HG03108 (cell line): ENCODE data around the gene VPREB1.
"Not testable (repeated sequence)": the region's sequence is repeated elsewhere in the genome, so short reads cannot be mapped to it uniquely, and the experiment has no call there.

Experiments used
- ATAC-seq: cut with Tn5 transposase; IDR thresholded peaks from one replicate; pipeline ENCODE4 v1.9.1; 2021; ENCODE audit warnings: moderate library complexity; ENCODE audit not compliant: unreplicated experiment

The VPREB1 gene

DNA sequence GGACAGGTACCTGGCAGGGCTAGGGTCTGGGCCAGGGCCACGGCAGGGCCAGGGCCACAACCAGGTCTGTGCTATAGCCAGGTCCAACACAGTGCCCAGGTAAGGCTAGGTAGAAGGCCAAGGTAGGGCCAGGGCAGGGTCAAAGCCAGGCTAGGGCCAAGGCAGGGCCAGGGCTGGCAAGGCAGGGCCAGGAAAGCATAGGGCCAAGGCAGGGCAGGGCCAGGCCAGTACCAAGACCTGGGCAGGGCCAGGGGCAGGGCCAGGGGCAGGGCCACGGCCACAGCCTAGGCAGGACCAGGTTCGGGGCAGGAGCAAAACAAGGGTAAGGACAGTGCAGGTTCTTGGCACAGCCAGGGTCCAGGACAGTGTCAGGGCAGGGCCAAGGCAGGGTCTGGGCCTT, 48.1 kb downstream of the VPREB1 start:
- ATAC-seq: not testable (repeated sequence)

DNA sequence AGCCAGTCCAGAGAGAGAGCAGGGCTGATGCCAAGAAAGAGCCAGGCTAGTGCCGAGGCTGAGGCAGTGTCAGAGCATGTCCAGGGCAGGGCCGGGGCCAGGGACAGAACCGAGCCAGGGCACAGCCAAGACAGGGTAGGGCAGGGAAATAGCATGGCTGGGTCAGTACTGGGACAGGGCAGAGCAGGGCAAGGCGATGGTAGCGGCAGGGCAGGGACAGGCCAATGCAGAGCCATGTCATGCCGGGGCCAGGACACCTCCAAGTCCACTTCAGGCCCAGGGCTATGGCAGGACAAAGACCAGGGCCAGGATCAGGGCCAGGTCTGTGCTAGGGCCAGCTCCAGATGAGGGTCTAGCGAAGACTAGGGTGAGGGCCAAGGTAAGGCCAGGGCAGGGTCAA, 48.9 kb downstream of the VPREB1 start:
- not testable (repeated sequence) for ATAC-seq

DNA sequence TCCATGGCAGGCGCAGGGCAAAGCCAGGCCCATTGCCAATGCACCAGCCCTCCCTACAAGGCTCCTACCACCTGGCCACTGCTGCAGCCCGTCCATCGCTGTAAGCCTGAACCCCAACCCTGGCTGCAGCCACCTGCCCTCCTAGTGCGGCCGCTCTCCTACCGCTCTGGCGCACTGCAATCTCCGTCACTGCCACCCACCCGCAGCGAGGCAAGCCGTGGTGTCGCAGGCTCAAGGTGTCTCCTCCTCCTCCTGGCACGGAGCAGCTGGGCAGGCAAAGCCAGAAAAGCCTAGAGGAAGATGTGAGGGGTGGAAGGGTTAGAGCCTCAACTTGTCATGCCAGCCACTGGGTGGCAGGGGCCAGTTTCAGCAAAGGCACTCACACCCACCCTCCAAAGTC, 50.1 kb downstream of the VPREB1 start:
- not testable (repeated sequence) for ATAC-seq
